Activated CD8-positive, alpha-beta memory T cell treated with anti-CD3 and anti-CD28 coated beads for 48 hours (primary cell): ENCODE measurements around the gene ATXN1.
"Not testable (repeated sequence)": the region's sequence is repeated elsewhere in the genome, so short reads cannot be mapped to it uniquely, and the experiment has no call there.

Experiments
- DNase-seq, 3 experiments: peaks; one replicate each; pipeline ENCODE4 v3.0.0-alpha.2; 2020; ENCODE audit warnings: low read depth in 2 of 3, low spot score in 2 of 3

ATXN1 gene

DNA sequence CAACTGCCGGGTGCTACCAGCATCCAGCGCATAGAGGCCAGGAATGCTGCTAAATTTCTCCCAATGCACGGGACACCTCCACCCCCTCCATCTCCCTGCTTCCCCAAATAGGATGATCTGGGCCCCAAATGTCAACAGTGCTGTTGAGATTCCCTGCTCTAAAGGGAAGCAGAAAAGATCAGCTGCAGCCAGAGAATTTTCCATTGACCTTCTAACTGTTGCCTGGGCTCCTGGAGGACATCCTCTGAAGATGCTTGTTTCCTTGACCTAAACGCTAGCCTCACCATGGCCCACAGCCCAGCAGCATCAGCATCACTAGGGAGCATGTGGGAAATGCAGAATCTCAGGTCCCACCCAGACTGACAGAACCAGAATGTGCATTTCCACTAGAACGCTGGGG is 361.6 kb downstream of the ATXN1 start:
- DNase-seq = no peak

DNA sequence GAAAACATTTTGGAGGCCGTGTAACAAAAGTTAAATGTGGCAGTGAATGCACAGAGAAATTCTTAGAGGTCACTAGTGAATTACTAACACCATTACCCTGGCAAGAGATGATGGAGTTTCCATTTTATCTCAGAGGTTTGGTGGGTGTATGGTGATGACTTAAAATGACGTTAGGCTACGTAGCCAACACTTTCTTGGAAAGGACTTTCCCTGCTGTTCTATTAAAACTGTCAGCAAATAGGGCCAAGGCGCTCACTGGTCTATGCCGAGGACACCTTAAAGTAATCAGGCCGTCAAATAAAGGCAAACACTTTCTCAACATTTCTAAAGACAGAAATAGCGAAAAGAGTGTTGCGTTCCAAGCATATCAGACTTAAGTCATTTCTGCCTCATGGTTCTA is 362.1 kb downstream of the ATXN1 start:
- DNase-seq = no peak

- DNase-seq = no peak
Observed at GRCh38 chr6:16398587-16398986, 362.7 kb downstream of the ATXN1 start.

DNA sequence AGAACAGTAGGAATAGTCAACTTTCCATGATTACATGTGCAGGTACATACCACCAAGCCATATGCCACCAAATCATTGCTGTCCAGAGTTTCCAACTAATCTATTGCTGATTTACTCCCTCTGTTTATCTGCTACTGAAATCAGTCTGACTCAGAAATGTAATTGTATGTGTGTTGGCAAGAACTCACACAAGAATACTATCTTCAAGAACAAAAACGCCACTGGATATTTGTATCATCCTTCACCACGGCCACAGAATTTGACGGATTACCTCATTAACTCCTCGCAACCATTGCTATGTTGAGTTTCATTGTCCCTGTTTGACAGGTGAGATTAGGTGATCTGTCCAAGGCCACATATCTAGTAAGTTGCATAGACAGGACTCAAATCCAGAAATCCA is 363.6 kb downstream of the ATXN1 start:
- DNase-seq = no peak

- no peak for DNase-seq
Observed at GRCh38 chr6:16396497-16397319, 364.6 kb downstream of the ATXN1 start.

- no peak for DNase-seq
Observed at GRCh38 chr6:16394632-16395031, 366.6 kb downstream of the ATXN1 start.

DNA sequence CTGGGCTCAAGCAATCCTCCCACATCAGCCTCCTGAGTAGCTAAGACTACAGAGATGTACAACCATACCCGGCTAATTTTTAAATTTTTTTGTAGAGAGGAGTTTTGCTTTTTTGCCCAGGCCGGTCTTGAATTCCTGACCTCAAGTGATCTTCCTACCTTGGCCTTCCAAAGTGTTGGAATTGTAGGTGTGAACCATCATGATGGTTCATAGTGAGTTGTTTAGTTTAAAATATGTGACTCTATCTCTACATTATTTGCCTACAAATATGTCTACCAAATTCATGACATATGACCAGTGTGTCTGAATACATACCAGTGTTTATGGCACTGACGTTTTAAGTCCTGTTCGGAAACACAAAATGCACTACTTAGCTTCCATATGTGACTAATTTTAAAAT is 367.9 kb downstream of the ATXN1 start:
- DNase-seq = no peak

DNA sequence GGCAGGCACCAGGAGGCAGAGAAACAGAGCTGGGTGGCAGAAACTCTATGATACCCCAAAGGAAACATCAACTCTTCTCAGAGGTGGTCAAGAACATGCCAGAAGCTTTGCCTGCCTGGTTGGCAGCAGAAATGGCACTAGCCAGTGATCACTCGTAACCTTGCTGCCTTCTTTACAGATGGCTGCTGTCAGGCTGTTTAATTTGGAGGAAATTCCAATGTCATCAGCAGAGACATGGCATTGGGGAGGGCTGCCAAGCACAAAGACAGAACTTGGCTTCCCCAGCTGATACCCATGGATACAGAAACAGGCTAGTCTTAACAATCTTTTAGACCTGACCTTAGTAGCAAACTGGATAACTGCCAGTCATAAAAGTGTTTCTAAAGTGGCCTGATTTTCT is 369.2 kb downstream of the ATXN1 start:
- no peak for DNase-seq

DNA sequence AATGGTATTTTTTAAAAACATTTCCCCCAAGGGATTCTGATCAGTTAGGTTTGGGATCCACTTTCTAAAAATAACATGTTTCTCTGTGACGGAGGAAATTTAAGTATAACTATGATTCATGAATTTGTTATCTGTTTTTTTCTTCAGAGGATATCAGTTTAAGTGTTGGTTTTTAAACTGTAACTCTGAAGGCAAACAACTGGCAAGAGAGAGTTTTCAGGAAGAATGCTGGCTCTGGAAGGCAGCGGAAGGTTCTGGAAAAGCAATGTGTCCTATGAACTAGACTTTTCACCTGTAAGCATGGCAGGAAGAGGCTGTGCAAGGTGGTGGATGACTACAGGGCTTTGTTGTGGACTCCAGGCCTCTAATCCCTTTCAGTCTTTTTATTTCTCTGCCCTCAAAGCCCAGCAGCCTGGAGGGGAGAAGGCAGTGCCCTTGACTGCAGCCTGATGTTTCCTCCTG is 369.8 kb downstream of the ATXN1 start:
- DNase-seq = no peak

DNA sequence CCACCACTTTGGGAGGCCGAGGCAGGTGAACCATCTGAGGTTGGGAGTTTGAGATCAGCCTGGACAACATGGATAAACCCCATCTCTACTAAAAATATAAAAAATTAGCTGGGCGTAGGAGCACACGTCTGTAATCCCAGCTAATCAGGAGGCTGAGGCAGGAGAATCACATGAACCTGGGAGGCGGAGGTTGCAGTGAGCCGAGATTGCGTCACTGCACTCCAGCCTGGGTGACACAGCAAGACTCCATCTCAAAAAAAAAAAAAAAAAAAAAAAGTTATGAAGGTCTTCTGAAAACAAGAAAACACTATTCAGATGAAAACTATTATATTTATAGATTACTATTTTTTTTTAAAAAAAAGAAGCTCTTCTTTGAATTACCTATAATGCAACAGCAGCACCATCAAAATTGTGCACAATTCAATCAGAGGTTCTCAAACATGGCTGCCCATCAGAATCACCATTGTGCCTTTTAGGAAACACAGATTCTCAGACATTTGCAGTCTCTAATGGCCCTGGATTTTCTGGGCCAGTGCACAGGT is 370.3 kb downstream of the ATXN1 start:
- DNase-seq = not testable (repeated sequence)

GRCh38 chr6:16389642-16390041 is 371.6 kb downstream of the ATXN1 start:
- DNase-seq = no peak

GRCh38 chr6:16388488-16388887 is 372.8 kb downstream of the ATXN1 start:
- no peak for DNase-seq

- DNase-seq = no peak
Observed at GRCh38 chr6:16386057-16386456, 375.2 kb downstream of the ATXN1 start.

- DNase-seq = no peak
Observed at GRCh38 chr6:16383607-16384206, 377.6 kb downstream of the ATXN1 start.

DNA sequence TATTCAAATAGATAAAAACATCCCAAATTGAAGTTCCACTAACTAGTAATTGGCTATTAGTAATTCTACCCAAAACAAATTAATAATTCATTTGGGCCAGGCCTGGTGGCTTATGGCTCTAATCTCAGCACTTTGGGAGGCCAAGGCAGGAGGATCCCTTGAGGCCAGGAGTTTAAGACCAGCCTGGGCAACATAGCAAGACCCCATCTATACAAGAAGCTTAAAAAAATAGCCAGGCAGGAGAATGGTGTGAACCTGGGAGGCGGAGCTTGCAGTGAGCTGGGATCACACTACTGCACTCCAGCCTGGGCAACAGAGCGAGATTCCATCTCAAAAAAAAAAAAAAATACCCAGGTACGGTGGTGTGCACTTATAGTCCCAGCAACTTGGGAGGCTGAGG is 379.3 kb downstream of the ATXN1 start:
- not testable (repeated sequence) for DNase-seq

DNA sequence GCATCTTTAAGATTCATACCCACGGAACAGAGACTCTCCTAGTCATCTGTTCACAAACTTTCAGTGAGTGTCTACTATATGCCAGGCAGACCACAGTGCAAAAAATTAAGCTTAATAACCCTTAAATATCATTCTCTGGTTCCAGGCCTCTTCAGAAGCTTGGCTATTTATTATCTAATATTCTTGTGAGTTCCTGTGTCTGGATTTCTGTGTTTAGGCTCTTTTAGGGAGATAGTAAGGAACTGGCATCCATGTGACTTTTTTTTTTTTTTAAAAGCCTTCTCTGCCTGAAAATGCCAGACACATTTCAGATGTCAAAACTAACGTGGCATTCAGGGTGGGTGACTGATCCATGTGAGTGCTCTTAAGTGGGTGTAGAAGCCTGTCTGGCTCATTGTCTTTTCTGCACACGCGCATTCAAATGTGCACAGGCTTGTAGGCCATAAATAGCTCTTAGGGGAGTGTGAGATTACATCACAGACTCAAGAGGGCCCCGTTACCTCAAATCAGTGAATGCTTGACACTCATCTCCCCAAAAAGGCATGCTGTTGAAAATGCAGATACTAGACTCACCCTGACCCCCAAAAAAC is 380.9 kb downstream of the ATXN1 start:
- DNase-seq = no peak

DNA sequence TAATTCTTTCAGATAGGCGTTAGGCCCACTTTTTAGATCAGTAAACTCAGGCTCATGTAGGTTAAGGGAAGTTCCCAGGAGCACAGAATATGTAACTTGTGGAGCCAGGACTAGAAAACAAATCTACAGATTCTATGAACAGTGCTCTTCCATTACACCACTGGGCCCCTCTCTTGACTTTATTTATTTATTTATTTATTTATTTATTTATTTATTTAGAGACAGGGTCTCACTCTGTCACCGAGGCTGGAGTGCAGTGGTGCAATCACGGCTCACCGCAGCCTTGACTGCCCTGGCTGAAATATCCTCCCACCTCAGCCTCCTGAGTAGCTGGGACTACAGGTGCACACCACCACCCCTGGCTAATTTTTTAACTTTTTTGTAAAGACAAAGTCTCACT is 382.9 kb downstream of the ATXN1 start:
- not testable (repeated sequence) for DNase-seq

GRCh38 chr6:16377470-16377869 is 383.8 kb downstream of the ATXN1 start:
- DNase-seq = no peak

DNA sequence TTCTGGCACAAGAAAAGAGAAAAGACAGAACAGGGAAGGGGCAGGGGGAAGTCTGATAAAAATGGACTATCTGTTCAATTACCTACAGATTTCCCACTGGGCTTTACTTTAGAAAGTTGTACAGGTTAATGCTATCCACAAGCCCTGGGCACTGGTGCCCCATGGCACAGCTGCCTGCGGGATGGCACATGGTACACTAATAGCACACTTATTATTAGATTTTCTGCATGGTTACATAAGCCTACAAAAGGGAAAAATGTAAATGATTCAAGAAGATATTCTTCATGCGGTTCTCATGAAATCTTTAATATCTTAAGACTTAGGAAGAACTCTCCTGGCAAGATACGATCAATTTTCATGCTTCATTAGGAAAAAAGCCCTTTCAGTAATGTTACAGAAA is 385.4 kb downstream of the ATXN1 start:
- DNase-seq = no peak

- DNase-seq = no peak
Observed at GRCh38 chr6:16375206-16375605, 386.1 kb downstream of the ATXN1 start.

DNA sequence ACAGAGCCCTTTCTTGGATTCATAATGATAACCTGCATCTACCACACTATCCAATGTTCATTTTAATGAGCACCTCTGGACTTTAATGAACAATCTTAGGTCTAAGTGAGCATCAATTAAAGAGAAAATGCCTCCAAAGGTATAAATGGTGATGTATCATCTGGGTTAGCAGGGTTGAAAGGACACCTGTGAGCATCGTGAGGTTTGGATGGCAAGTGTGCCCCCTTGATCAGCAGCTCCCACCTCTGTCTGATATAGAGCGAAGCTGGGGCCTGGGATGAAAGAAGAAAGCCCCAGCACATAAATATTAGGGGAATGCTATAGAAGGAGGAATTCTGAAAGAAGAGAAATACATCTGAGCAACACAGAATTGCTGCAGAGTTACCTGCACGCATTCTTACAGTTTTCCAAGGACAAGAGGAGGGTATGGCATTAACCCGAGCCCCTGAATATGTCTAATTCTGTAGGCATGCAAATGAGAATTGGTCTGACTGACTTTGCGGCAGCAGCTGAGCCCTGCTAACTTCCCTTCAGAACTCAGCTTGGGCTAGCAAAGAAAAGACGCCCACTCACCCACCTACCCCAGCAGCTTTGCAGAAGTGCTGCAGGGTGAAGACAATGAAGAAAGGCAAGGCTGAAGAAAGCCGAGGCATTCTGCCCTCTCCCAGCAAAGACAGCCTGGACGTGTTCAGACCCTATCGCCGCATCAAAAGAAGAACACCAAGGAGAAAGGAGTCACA is 386.6 kb downstream of the ATXN1 start:
- DNase-seq = no peak
